ENCODE data around the gene SECTM1.

SECTM1 gene

GRCh38 chr17:82356845-82357355, 23.3 kb upstream of the SECTM1 start:
- DNase-seq (ENCODE audit: low read depth, low spot score) = no peak
- ChIA-PET POLR2A (no interaction called here), CTCF (interaction anchor here (0.8 to 2.8 kb wide), 11 partner anchors 8 to 69 kb away, joined by 3 to 12 read pairs (median 4); partner anchors contain the start of gene SECTM1)
- TF ChIP-seq CTCF (IDR thresholded peaks at IDR 0.05; ENCODE audit: insufficient read depth, low read length, missing control alignments) = no peak
- no peak overlapping the region for H3K4me3 ChIP-seq (ENCODE audit: low read depth, low read length)

- CTCF ChIA-PET = interaction anchor here (0.8 to 2.0 kb wide), 10 partner anchors 9 to 199 kb away, joined by 3 to 8 read pairs (median 4); partner anchors contain the start of gene SECTM1
- no peak for DNase-seq (ENCODE audit: low read depth, low spot score)
- H3K4me3 ChIP-seq (ENCODE audit: low read depth, low read length) = no peak overlapping the region
- POLR2A ChIA-PET = no interaction called here
- no peak for TF ChIP-seq CTCF (IDR thresholded peaks at IDR 0.05; ENCODE audit: insufficient read depth, low read length, missing control alignments)
Measured at GRCh38 chr17:82355770-82356427, 22.3 kb upstream of the SECTM1 start.

GRCh38 chr17:82354804-82355308, 21.3 kb upstream of the SECTM1 start:
- DNase-seq (ENCODE audit: low read depth, low spot score) = no peak
- ChIA-PET CTCF (interaction anchor here (1.1 to 2.0 kb wide), 4 partner anchors 29 to 200 kb away, joined by 3 to 7 read pairs (median 4); no protein-coding TSS in a partner anchor), POLR2A (no interaction called here)

GRCh38 chr17:82353484-82353883, 19.9 kb upstream of the SECTM1 start:
- CTCF ChIA-PET = interaction anchor here (0.7 to 4.3 kb wide), 5 partner anchors 9 to 66 kb away, joined by 3 to 41 read pairs (median 4); partner anchors contain the start of gene OGFOD3
- no peak for DNase-seq (ENCODE audit: low read depth, low spot score)
- POLR2A ChIA-PET = no interaction called here
- no peak overlapping the region for H3K4me3 ChIP-seq (ENCODE audit: low read depth, low read length)
- no peak for TF ChIP-seq CTCF (IDR thresholded peaks at IDR 0.05; ENCODE audit: insufficient read depth, low read length, missing control alignments)

More at GRCh38 chr17:82354804-82355308, 21.3 kb upstream of the SECTM1 start:
- H3K4me3 ChIP-seq (ENCODE audit: low read depth, low read length) = no peak overlapping the region
- no peak for TF ChIP-seq CTCF (IDR thresholded peaks at IDR 0.05; ENCODE audit: insufficient read depth, low read length, missing control alignments)

GRCh38 chr17:82351713-82352488, 18.3 kb upstream of the SECTM1 start:
- no peak overlapping the region for H3K4me3 ChIP-seq (ENCODE audit: low read depth, low read length)
- CTCF ChIA-PET = interaction anchor here (0.7 to 4.6 kb wide), 34 partner anchors 9 to 202 kb away, joined by 3 to 84 read pairs (median 5); partner anchors contain the start of genes CD7, HEXD, SECTM1 and UTS2R
- peak; percentile 94 for TF ChIP-seq CTCF (IDR thresholded peaks at IDR 0.05; ENCODE audit: insufficient read depth, low read length, missing control alignments)
- DNase-seq (ENCODE audit: low read depth, low spot score) = peak; percentile 36
- POLR2A ChIA-PET = no interaction called here
